ENCODE data around the gene L3MBTL1.

The L3MBTL1 gene

DNA sequence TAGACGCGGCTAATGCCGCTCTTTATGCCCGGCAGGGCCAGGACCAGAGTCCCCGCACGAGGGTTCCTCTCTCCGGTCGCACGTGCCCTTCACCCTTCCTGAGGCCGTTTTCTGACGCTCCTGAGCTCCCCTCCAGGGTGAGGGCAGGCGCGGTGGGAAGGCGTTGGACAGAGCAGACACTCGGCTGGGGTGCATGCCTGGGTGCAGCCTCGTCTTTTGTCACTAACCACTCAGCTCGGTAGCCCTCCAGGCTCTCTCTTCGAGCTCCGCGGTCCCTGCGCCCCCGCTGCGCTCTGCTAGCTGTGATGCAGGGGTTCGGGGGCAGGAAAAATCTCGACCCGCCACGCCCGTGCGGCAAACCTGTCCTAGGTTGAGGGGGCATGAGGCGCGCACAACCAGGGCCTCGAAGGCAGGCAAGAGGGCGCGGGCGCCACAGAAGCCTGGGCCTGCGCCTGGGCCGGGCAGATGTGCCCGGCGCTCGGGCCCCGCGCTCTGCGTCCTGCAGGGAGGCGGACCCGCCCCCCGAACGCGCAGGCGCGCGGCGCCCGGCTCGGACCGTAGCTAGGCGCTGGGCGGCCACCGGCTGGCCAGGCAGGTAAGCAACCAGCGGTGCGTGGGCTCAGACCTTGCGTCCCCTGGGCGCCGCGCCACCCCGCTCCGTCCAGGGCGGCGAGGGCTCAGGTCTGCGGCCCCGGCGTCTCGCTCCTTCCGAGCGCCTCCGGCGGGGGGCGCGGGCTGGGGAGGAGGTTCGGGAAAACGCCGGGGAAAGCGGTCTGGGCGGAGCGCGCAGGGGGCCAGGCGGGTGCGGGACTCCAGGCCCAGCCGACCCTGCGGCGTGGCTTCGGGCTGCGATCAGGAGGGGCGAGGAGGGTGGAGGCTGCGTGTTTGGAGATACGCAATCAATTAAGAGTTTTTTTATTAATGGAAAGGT, at the start of gene L3MBTL1:
Gene L3MBTL1, plus strand, starts transcription at position 548 of the 931 bp plus-strand sequence. CDS start 5,807 bp downstream, outside the sequence.
- no peak for DNase-seq (ENCODE audit: low read depth in 1 of 2, low spot score in 1 of 2)

DNA sequence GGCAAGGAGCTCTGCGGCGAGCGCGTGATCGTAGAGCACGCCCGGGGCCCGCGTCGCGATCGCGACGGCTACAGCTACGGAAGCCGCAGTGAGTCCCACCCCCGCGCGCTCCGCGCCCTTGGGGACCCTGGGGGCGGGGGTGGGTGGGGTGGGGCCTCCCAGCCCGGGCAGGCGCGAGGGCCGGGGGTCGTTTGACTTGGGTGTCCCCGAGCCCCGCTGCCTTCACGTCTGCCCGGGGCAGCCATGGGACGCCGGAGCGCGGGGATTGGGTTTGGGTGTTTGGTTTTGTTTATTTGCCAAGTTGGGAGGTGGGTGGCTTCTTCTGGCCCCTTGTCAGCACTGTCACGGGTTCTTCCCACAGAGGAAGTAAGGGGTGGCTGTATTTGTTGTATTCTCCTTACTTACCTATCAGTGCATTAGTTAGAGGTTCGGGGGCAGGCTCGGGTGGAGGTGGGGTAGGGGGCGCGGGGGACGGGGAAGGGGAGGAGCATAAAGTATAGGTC, 49.0 kb upstream of the L3MBTL1 start:
- DNase-seq (ENCODE audit: low read depth in 1 of 2, low spot score in 1 of 2): no peak

DNA sequence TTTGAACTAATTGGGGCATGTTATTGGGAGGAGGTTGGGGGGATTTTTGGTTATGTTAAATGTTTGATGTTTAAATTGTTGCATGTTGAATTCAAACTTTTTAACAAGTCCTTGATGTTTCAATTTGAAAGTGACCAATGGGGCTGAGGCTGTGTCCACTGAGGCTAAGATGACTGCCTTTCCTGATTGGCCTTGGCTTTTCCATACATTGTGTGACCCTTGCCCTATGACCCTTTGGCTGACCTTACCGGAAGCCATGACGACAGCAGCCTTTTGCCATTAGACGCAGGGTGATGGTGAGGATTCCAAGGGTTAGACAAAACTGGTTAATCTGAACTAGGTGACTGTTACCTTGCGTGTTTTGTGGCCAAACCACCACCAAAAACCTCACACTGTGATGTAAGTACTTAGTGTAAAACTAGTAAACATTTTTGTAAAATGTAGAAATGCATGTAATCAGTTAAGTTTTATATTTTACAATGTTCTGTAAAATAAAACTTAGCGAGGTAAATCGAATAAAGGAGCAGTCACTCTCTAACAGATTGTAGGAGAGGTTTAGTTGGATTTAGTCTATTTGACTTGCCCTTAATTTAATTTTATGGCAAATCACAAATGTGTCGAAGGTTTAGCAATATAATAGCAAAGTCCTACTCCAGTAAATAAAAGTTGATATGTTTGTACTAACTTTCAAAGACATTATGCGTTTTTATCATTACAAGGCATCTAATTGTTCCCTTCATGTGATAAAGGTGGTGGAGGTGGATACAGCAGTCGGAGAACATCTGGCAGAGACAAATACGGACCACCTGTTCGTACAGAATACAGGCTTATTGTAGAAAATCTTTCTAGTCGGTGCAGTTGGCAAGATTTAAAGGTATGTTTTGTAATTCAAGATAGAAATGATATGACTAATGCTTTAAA, 48.2 kb upstream of the L3MBTL1 start:
- DNase-seq (ENCODE audit: low read depth in 1 of 2, low spot score in 1 of 2): no peak

DNA sequence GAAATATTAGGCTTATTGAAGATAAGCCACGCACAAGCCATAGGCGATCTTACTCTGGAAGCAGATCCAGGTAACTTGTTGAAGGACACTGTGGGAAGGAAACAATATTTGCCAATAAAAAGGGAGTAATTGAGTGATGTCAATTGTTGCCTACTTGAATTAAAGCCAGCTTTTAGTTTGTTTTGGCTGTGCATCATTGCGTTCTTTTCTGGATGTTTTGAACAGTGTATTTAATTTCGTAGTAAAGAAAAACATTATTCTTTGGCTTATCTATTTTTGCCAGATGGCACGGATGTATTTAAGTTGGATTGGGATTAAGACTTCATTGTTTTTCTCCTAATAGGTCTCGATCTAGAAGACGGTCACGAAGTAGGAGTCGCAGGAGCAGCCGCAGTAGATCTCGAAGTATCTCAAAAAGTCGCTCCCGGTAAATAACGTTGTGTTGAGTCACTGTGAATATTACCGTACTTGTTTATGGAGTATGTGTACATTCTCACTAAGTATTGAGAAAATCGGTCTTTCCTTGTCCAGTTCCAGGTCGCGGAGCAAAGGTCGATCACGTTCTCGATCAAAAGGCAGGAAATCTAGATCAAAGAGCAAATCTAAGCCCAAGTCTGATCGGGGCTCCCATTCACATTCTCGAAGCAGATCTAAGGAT, 47.2 kb upstream of the L3MBTL1 start:
- DNase-seq (ENCODE audit: low read depth in 1 of 2, low spot score in 1 of 2): no peak

DNA sequence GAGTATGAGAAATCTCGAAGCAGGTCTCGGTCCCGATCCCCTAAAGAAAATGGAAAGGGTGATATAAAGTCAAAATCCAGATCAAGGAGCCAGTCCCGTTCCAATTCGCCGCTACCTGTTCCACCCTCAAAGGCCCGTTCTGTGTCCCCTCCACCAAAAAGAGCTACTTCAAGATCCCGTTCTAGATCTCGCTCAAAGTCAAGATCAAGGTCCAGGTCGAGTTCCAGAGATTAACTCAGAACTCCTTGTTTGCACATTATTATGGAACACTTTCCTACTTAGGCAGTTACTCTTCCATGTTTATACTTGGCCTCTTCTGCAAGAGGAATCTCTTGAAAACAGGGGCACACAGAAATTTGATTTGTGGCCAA, 46.7 kb upstream of the L3MBTL1 start:
- no peak for DNase-seq (ENCODE audit: low read depth in 1 of 2, low spot score in 1 of 2)

DNA sequence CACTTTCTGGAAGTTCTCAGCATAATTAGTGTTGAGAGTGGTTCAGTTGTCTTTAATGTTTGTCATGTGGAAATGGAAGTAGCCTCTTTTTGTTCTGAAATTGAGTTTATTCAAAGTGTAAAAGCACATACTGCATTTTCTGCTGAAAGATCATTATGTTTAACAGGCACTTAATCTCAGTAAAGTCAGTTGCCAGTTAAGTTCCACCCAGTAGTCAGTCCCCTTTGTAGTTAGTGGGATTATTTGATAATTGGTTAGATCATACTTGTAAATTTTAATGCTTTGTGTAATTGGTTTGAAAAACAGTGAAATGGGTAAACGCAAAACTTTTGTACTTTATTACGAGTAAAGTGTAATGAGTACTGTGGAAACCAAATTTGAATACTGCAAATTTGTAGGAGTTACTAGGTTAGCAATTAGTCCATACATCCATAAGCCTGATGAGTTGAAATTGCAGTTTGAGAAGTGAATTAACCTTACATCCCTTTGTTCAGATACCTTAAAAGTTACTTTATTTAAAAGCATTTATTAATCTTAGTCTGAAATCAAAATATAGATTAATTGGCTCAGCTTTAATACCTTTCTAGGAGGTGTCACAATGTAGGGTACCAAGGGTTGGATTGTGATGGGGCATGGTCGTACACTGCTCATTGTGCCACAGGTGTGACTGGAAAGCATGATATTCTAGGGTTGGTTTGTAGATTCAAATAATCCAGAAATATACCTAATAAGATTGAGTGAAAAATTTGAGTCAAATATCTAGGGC, 45.4 kb upstream of the L3MBTL1 start:
- no peak for DNase-seq (ENCODE audit: low read depth in 1 of 2, low spot score in 1 of 2)

DNA sequence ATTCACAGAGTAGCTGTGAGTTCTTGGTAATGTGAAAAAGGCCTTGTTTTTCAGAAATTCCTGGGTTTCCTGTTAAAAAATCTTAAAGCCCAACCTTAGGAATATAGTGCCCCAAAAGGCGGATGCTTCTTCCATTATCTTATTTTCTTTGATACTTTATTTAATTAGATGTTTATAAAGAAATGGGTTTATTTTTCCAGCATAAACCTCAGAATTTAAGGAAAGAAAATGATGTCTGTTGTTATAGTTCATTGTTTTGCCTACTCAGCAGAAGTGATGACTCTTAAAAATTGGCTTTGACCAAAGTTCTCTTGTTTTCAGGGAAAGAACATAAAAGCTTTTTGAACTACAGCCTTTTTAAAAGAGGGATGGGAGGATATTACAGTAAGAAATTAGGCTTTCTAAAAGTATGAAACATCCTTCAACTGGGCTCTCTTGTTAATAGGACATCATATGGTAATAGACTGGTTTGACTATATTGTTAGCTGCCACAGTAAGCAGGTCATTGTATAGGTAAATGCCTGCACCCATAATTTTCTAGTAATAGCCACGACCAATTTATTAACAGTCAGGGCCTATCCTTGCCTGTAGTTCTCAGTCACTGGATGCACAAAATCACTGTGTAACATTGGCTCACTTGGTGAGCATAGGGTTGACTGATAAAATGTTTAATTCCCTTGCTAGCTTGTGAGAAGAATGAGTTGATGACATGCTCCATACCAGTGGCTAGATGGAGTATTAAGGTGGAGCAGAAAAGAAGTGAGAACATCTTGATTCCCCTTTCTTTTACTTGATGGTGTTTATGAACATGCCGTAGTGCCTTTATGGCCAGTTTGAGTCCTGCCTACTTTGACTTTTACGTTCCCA, 44.6 kb upstream of the L3MBTL1 start:
- DNase-seq (ENCODE audit: low read depth in 1 of 2, low spot score in 1 of 2): no peak

DNA sequence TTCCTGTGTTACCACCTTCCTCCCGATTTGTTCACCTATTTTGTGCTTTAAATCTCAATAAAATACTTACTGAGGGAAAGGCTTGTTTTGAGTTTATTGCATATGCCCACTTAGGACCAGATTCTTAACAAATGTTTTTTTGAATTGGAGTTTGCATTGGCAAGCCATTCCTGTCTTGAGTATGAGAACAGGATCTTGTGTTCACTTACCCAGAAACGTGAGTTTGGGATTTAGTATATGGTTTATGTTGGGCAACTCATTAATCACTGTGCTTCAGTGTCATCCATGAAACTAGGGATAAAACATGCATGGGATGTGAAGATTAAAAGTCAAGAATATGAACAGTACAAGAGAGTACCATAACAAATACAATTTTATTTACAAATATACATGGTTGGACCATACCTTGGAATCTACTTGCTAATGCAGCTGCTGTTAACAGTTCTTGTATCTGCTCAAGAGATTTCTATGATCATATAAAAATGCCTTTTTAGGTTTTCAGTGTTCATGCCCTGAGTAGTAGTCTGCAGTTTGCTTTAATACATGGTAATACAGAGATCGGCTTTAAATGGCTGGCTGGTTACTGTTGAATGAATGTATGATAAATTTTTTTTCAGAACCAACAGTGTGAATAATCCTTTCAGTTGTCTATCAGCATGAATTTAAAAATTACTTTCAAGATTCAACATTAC, 43.8 kb upstream of the L3MBTL1 start:
- no peak for DNase-seq (ENCODE audit: low read depth in 1 of 2, low spot score in 1 of 2)

DNA sequence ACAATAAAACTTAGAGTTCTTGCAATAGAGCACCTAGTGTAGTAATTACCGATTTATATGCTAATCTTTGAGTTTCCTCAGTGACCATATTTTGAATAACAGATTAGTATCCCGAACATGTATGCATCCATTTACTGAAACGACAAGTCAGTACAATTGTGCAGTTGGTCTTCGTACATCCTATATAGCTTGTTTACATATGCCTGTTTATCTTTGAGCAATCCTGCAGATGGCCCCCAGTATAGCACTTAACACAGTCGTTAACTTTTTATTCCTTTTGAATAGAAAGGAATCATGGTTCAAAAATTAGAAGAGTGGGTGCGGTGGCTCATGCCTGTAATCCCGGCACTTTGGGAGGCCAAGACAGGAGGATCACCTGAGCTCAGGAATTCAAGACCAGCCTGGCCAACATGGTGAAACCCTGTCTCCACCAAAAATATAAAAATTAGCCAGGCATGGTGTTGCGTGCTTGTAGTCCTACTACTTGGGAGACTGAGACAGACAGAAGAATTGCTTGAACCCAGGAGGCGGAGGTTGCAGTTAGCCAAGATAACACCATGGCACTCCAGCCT, 43.2 kb upstream of the L3MBTL1 start:
- no peak for DNase-seq (ENCODE audit: low read depth in 1 of 2, low spot score in 1 of 2)

DNA sequence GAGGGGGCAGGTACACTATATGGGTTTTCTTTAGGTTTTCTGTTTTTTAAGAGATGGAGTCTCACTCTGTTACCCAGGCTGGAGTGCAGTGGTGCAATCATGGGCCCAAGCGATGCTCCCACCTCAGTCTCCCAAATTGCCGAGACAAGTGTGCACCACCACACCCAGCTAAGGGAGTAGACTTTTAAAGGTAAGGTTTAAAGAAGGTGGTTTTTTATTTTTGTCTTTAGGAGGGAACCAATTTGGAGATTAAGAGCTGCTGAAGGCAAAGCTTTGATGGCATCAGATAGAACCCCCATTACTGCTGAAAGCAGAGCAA, 41.9 kb upstream of the L3MBTL1 start:
- no peak for DNase-seq (ENCODE audit: low read depth in 1 of 2, low spot score in 1 of 2)

DNA sequence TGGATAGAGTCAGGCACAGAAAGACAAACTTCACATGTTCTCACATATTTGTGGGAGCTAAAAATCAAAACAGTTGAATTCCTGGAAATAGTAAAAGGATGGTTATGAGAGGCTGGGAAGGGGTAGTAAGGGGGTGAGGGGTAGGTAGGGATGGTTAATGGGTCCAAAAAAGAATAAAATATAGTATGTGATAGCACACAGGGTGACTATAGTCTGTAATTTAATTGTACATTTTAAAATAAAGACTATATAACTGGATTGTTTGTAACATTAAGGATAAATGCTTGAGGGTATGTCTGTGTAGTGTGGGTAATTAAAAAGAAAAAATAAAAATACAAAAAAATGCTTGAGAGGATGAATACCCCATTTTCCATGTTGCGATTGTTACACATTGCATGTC, 39.9 kb upstream of the L3MBTL1 start:
- no peak for DNase-seq (ENCODE audit: low read depth in 1 of 2, low spot score in 1 of 2)

DNA sequence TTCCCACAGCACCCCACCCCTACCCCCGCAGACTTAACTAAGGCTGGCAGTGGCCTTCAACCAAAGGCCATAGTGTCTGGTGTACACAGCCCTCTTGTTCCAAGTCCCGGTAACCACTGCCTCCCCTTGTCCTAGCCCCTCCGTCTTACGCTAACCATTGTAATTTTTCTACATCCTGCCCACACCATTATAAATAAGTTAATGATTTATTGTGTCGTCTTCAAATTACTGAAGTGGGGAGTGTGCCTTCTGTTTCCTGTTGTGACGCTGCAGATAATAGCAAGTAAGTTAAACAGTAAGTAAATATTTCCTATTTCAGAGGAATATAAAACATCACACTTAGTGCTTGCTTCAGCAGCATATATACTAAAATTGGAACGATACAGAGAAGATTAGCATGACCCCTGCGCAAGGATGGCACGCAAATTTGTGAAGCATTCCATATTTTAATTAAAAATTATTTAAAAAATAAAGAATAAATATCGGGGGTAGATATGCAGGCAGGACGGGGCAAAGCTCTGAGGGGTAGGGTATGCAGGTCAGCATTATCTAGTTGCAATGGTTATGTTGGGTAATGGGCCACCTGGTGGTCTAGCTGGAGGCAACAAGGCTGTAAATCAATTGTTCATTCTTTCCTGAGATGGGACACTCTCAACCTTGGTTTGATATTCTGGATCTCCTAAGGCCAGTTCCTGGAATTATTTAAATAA, 34.7 kb upstream of the L3MBTL1 start:
- no peak for DNase-seq (ENCODE audit: low read depth in 1 of 2, low spot score in 1 of 2)

DNA sequence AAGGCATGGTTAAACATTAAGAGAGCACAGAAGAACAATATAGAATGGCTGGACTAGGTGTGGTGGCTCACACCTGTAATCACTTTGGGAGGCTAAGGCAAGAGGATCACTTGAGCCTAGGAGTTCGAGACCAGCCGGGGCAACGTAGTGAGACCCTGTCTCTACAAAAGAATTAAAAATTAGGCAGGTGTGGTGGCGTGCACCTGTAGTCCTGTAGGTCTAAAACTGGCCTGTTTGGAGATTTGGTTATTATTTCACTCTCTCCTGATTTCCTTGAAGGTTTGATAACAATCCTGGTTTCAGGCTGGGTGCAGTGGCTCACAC, 34.2 kb upstream of the L3MBTL1 start:
- no peak for DNase-seq (ENCODE audit: low read depth in 1 of 2, low spot score in 1 of 2)

DNA sequence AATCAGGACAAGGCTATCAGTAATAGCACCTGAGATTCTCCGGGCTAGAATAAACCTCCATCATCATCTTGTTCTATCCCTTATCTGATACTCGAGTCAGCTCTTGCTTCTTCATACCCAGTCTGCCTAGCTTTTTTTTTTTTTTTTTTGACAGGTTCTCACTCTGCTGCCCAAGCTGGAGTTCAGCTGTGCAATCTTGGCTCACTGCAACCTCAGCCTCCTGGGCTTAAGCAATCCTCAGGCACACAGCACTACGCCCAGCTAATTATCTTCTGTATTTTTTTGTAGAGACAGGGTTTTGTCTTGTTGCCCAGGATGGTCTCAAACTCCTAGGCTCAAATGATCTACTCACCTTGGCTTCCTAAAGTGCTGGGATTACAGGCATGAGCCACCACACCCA, 30.3 kb upstream of the L3MBTL1 start:
- DNase-seq (ENCODE audit: low read depth in 1 of 2, low spot score in 1 of 2): no peak

DNA sequence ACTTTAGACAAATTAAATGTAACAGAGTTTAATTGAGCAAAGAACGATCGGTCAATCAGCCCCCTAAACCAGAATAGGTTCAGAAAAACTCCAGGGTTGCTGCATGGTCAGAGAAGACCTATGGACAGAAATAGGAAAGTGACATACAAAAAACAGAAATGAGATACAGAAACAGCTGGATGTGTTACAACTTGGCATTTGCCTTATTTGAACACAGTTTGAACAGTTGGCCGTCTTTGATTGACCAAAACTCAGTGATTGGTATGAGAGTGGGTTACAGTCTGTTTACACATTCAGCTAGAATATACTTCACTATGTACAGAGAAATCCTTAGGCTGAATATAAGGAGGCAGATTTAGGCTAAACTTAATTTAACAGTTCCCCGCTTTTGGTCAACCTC, 29.9 kb upstream of the L3MBTL1 start:
- no peak for DNase-seq (ENCODE audit: low read depth in 1 of 2, low spot score in 1 of 2)

DNA sequence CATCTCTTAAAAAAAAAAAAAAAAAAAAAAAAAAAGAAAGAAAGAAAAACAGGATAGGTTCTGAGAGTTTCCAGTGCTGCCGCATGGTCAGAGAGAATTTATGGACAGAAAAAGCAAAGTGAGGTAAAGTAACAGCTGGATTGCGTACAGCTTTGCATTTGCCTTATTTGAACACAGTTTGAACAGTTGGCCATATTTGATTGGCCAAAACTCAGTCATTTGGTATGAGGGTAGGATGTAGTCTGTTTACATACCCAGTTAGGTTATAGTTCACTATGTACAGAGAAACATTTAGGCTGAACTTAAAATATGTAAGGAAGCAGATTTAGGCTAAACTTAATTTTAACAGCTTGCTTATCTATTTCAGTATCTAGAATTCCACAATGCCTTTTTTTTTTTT, 17.5 kb upstream of the L3MBTL1 start:
- DNase-seq (ENCODE audit: low read depth in 1 of 2, low spot score in 1 of 2): no peak

DNA sequence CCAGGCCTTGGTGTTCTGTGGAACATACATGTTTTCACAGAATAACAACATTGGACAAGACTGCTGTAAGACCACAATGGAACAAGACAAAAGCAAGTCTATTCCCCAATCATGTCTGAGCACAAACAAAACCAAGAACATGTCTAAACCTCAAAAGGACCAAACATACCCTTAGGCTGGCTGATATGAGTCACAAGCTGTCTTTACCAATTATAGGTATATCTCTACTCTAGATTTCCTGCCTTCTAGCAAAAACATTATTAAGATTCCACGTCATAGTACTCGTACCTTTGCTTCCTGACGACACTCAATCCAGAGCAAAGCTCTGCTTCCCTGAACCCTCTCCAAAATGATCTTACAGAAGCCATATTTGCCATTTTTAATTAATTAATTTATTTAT, 15.4 kb upstream of the L3MBTL1 start:
- no peak for DNase-seq (ENCODE audit: low read depth in 1 of 2, low spot score in 1 of 2)

DNA sequence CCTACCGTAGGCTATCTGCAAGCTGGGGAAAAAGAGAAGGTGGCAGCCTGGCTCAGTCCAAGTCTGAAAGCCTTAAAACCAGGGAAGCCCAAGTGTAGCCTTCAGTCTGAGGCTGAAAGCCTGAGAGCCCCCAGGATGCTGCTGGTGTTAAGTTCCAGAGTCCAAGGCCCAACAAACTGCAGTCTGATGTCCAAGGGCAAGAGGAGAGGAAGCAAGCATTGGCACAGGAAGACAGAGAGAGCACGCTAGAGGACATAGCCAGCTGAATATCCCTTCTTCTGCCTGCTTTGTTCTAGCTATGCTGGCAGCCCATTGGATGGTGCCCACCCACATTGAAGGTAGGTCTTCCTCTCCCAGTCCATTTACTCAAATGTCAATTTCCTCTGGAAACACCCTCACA, 12.1 kb upstream of the L3MBTL1 start:
- DNase-seq (ENCODE audit: low read depth in 1 of 2, low spot score in 1 of 2): no peak

Data from activated CD4-positive, alpha-beta T cell treated with anti-CD3 and anti-CD28 coated beads, Interleukin-2, amount 50 U/mL, for 24 hours (primary cell).